ENCODE results near the gene MPI. TPM values are rescaled to one million over a fixed set of nuclear protein-coding genes. Genes with fewer than 3 reads are reported as not detected.

The MPI gene
- total and polyA plus RNA-seq, 2 experiments from 2014 or later = 18.0 to 74.2 TPM

DNA sequence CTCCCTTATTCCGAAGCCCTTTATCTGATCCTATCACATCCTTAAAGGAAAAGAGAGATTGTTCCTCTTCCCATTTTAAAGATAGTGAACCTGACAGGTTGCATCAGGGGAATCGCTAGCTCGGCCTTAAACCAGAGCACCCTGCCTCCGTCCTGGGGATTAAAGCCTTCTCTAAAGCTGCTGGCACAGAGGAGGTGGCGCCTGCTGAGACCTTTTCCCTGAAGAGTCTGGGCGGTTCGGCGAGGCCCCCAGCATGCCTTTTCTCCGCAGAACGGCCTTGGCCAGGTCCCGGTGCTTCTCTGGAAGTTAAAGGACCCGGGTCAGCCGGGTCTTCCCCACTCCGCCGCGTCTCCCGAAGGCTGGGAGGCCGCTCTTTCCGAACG is 16.2 kb downstream of the MPI start (continued):
- TF ChIP-seq, protein P1, sequence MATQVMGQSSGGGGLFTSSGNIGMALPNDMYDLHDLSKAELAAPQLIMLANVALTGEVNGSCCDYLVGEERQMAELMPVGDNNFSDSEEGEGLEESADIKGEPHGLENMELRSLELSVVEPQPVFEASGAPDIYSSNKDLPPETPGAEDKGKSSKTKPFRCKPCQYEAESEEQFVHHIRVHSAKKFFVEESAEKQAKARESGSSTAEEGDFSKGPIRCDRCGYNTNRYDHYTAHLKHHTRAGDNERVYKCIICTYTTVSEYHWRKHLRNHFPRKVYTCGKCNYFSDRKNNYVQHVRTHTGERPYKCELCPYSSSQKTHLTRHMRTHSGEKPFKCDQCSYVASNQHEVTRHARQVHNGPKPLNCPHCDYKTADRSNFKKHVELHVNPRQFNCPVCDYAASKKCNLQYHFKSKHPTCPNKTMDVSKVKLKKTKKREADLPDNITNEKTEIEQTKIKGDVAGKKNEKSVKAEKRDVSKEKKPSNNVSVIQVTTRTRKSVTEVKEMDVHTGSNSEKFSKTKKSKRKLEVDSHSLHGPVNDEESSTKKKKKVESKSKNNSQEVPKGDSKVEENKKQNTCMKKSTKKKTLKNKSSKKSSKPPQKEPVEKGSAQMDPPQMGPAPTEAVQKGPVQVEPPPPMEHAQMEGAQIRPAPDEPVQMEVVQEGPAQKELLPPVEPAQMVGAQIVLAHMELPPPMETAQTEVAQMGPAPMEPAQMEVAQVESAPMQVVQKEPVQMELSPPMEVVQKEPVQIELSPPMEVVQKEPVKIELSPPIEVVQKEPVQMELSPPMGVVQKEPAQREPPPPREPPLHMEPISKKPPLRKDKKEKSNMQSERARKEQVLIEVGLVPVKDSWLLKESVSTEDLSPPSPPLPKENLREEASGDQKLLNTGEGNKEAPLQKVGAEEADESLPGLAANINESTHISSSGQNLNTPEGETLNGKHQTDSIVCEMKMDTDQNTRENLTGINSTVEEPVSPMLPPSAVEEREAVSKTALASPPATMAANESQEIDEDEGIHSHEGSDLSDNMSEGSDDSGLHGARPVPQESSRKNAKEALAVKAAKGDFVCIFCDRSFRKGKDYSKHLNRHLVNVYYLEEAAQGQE (IDR thresholded peaks at IDR 0.05; ENCODE audit: unreplicated experiment) = no peak
- TF ChIP-seq JUNB (IDR thresholded peaks at IDR 0.05; ENCODE audit: unreplicated experiment) = no peak
- TF ChIP-seq, protein P2, sequence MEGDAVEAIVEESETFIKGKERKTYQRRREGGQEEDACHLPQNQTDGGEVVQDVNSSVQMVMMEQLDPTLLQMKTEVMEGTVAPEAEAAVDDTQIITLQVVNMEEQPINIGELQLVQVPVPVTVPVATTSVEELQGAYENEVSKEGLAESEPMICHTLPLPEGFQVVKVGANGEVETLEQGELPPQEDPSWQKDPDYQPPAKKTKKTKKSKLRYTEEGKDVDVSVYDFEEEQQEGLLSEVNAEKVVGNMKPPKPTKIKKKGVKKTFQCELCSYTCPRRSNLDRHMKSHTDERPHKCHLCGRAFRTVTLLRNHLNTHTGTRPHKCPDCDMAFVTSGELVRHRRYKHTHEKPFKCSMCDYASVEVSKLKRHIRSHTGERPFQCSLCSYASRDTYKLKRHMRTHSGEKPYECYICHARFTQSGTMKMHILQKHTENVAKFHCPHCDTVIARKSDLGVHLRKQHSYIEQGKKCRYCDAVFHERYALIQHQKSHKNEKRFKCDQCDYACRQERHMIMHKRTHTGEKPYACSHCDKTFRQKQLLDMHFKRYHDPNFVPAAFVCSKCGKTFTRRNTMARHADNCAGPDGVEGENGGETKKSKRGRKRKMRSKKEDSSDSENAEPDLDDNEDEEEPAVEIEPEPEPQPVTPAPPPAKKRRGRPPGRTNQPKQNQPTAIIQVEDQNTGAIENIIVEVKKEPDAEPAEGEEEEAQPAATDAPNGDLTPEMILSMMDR (conservative IDR thresholded peaks at IDR 0.05; ENCODE audit: low read depth in 2 of 2) = no peak
- TF ChIP-seq ZNF114 (CRISPR knock-in tag; IDR thresholded peaks at IDR 0.05) = no peak
- TF ChIP-seq, protein P3, sequence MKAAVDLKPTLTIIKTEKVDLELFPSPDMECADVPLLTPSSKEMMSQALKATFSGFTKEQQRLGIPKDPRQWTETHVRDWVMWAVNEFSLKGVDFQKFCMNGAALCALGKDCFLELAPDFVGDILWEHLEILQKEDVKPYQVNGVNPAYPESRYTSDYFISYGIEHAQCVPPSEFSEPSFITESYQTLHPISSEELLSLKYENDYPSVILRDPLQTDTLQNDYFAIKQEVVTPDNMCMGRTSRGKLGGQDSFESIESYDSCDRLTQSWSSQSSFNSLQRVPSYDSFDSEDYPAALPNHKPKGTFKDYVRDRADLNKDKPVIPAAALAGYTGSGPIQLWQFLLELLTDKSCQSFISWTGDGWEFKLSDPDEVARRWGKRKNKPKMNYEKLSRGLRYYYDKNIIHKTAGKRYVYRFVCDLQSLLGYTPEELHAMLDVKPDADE (IDR thresholded peaks at IDR 0.05) = no peak
- TF ChIP-seq EZH2phosphoT487 (IDR thresholded peaks at IDR 0.05; ENCODE audit: unreplicated experiment) = no peak
- no peak for TF ChIP-seq POLR2AphosphoS5 (IDR thresholded peaks at IDR 0.05; ENCODE audit: low read depth)

DNA sequence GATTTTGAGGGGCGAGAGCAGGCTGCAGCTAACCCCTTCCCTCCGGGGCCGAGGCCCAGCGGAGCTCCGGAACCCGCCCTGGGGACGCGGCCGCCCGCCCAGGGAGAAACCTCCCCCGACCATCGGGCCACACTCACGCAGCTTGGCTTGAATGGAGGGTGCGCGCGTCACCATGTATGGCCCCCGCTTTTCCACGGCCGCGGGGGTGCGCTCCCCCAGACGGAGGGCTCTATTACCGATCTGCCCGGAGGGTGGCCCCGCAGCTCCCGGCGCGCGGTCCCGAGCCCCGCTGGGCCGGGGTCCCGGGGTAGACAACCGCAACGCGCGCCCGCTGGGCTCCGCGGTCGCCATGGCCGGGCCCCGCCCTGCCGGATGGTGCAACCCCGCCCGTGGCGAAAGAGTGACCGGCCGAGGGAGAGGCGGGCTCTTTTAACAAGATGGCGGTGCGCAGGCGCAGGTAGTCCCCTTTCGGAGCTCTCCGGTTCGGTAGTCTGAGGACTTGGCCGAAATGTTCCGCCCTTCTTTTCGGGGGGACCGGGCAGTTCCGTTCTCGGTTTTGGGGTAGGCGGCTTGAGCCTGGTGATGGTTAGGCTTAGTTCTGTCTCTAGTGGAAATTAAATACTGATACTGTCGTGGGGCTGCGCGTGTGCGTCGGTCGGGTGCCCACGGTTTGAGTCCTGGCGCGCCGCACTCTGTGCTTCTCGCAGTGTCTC is 16.8 kb downstream of the MPI start, which contains the start of gene FAM219B:
Gene FAM219B, minus strand, starts transcription at position 402 of the 713 bp plus-strand sequence. Its CDS starts 51 bp downstream, at position 351.
- Histone ChIP-seq H3K9me2 (ENCODE audit: insufficient read depth) (no peaks in the 10 kb centered on the region), H3K27ac (ENCODE audit: low read depth) (peak within 1 kb of the TSS; percentile 79), H3K4me1 (ENCODE audit: insufficient read depth) (peaks cover 6% of the 10 kb centered on the region), H4K20me1 (replicated peaks; ENCODE audit: insufficient read depth) (peaks cover 4% of the 10 kb centered on the region; the same call in 1 of the 2 replicates), H2AFZ (peak within 1 kb of the TSS; percentile 100), H3K4me2 (peak within 1 kb of the TSS; percentile 94), H3K36me3 (ENCODE audit: insufficient read depth) (peaks cover 11% of the 10 kb centered on the region; the same call in 1 of the 2 replicates), H3K79me2 (replicated peaks; ENCODE audit: insufficient read depth) (peaks cover 13% of the 10 kb centered on the region), H3F3A (replicated peaks; ENCODE audit: low read depth) (peaks cover 7% of the 10 kb centered on the region; the same call in 1 of the 2 replicates), H3K4me3 (peak within 1 kb of the TSS; percentile 99), H3K27me3 (ENCODE audit: insufficient read depth) (no peaks in the 10 kb centered on the region)
- Mint-ChIP-seq H3K27me3 (ENCODE audit: insufficient read depth, low read depth, poor library complexity) (peaks cover 5% of the 10 kb centered on the region), H3K36me3 (ENCODE audit: low read depth) (peaks cover 66% of the 10 kb centered on the region), H3K4me1 (peaks cover 16% of the 10 kb centered on the region), H3K9me3 (peaks cover 6% of the 10 kb centered on the region; the same call in 2 of the 3 replicates), H3K4me3 (peak within 1 kb of the TSS; percentile 97), H3K27ac (peak within 1 kb of the TSS; percentile 97)
- ATAC-seq (peak; percentile 90), DNase-seq (ENCODE audit: low spot score) (peak; percentile 97)
- TF ChIP-seq EZH2 (IDR thresholded peaks at IDR 0.05; ENCODE audit: low read depth, unreplicated experiment) = no peak
- peak; percentile 87 for TF ChIP-seq POLR2AphosphoS5 (IDR thresholded peaks at IDR 0.05; ENCODE audit: low read depth)

All from GM23338 (cell line).